Lower lobe of right lung (tissue), 2 donors: ENCODE data around the gene MYO10. TPM values are rescaled to one million over a fixed set of nuclear protein-coding genes. Genes with fewer than 3 reads are reported as not detected.
"Not testable (repeated sequence)": the region's sequence is repeated elsewhere in the genome, so short reads cannot be mapped to it uniquely, and the experiment has no call there.

Experiments
- ATAC-seq, 2 donors: fragments of 200-7000 bp; cut with Tn5 transposase; one replicate each; pipeline ENCODE4 v1.9.1; 2020 to 2022; ENCODE audit warnings: mild to moderate bottlenecking in 2 of 2, moderate library complexity in 2 of 2
- DNase-seq: peaks from one replicate; pipeline ENCODE4 v3.0.0-alpha.2; 2020
- H3K27ac ChIP-seq: fragments of 200-600 bp; one replicate; pipeline ENCODE4 v1.8.0; 2022
- H3K27me3 ChIP-seq: fragments of 200-600 bp; one replicate; pipeline ENCODE4 v1.8.0; 2022; ENCODE audit warnings: low read depth
- H3K36me3 ChIP-seq: fragments of 200-600 bp; one replicate; pipeline ENCODE4 v1.8.0; 2022; ENCODE audit warnings: mild to moderate bottlenecking
- H3K4me1 ChIP-seq: fragments of 200-600 bp; one replicate; pipeline ENCODE4 v1.8.0; 2022
- H3K4me3 ChIP-seq: fragments of 200-600 bp; one replicate; pipeline ENCODE4 v1.8.0; 2022; ENCODE audit warnings: mild to moderate bottlenecking
- H3K9me3 ChIP-seq: fragments of 200-600 bp; one replicate; pipeline ENCODE4 v1.8.0; 2022
- CTCF ChIP-seq: fragments of 200-600 bp; IDR thresholded peaks from one replicate; pipeline ENCODE4 v1.8.0; 2022; ENCODE audit warnings: antibody characterized with exemption, mild to moderate bottlenecking
- intact Hi-C: fragments of 100-400 bp; cut with DNase I; formaldehyde crosslinking; loops from one replicate; pipeline ENCODE4 v1.11.0; 2022
- total RNA-seq: library from RNA; stranded (reverse); fragmentation: NEBNext Ultra II Directional; extraction: Animal tissue kit (Norgen Biotek cat#: 25700); gene quantifications from one replicate; pipeline ENCODE4 v1.2.1, GENCODE V29; 2021
- donor health status: DM: no; HTN: yes; CAD: no; lungs with severe emphysema.

The MYO10 gene
- total RNA-seq, 1 donor from 2014 or later: 51.5 TPM

- Histone ChIP-seq H3K27me3 (no peaks in the 10 kb centered on the region), H3K4me1 (no peaks in the 10 kb centered on the region), H3K4me3 (no peak overlapping the region), H3K36me3 (peaks cover 62% of the 10 kb centered on the region), H3K27ac (no peak overlapping the region), H3K9me3 (no peaks in the 10 kb centered on the region)
- ATAC-seq: no peak
- intact Hi-C loops: no loop called here
- DNase-seq: no peak
- TF ChIP-seq CTCF: no peak
Observed at GRCh38 chr5:16768184-16768583, 167.9 kb downstream of the MYO10 start.

- no peak overlapping the region for H3K4me3 ChIP-seq
- peaks cover 3% of the 10 kb centered on the region for H3K4me1 ChIP-seq
- H3K27ac ChIP-seq: no peak overlapping the region
- DNase-seq (no peak), ATAC-seq (no peak)
- peaks cover 93% of the 10 kb centered on the region for H3K36me3 ChIP-seq
- intact Hi-C loops: no loop called here
- H3K9me3 ChIP-seq: no peaks in the 10 kb centered on the region
- H3K27me3 ChIP-seq: no peaks in the 10 kb centered on the region
- no peak for TF ChIP-seq CTCF
Observed at GRCh38 chr5:16763211-16763610, 172.9 kb downstream of the MYO10 start.

DNA sequence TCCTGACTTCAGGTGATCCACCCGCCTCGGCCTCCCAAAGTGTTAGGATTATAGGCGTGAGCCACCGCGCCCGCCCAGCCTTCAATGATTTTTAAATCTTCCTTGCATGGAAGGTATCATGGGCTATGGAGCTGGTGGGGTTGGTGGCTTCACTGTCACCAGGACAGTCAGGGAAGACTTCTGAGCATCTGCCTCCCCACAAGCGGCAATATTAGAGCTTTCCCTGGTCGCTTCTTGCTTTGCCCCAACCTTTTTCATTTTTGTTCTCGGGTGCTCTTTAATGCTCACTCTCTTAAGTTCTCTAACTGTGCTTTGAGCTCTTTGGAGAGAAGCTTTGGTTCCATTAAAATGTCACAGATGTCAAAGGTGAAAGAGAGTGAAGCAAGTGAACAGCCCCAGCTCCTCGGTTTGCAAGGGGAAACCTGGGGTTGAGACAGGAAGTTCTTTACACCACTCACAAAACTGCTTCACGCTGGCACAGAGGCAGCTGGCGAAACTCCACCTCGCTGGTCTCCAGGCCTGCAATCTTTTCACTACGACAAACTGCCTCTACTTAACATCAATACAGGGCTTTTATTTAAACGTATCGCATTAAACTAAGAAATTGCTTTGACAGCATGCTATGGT is 176.8 kb downstream of the MYO10 start:
- ATAC-seq (peak in 1 of 2 donors; percentile 68), DNase-seq (no peak)
- Histone ChIP-seq H3K36me3 (peaks cover 94% of the 10 kb centered on the region), H3K27ac (no peak overlapping the region), H3K4me3 (no peak overlapping the region), H3K4me1 (peaks cover 3% of the 10 kb centered on the region), H3K27me3 (no peaks in the 10 kb centered on the region), H3K9me3 (no peaks in the 10 kb centered on the region)
- intact Hi-C loops: no loop called here
- no peak for TF ChIP-seq CTCF

GRCh38 chr5:16757989-16758501 is 178.0 kb downstream of the MYO10 start:
- ATAC-seq (no peak), DNase-seq (no peak)
- H3K36me3 ChIP-seq: peaks cover 91% of the 10 kb centered on the region
- no peak overlapping the region for H3K4me3 ChIP-seq
- peaks cover 3% of the 10 kb centered on the region for H3K4me1 ChIP-seq
- no peak overlapping the region for H3K27ac ChIP-seq
- H3K9me3 ChIP-seq: no peaks in the 10 kb centered on the region
- H3K27me3 ChIP-seq: no peaks in the 10 kb centered on the region
- no peak for TF ChIP-seq CTCF
- intact Hi-C loops: no loop called here

- intact Hi-C loops, ATAC-seq, H3K4me3 ChIP-seq, H3K4me1 ChIP-seq, DNase-seq, H3K27me3 ChIP-seq, H3K27ac ChIP-seq, H3K9me3 ChIP-seq: not testable (repeated sequence)
- peaks cover 88% of the 10 kb centered on the region for H3K36me3 ChIP-seq
Observed at GRCh38 chr5:16757577-16757976, 178.5 kb downstream of the MYO10 start.

DNA sequence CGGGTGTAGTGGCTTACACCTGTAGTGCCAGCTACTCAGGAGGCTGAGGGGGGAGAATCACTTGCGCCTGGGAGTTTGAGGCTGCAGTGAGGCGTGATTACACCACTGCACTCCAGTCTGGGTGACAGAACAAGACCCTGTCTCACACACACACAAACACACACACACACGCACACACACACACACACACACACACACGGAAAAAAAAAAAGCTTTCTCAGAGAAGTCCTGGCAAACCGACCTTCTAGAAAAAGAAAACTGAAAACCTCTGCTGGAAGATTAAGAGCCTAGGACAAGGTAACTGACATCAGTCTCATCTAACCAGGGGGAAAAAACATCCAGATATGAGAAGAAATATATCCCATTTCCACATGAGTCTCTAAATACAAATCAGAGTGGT is 178.9 kb downstream of the MYO10 start:
- Histone ChIP-seq H3K27ac (no peak overlapping the region), H3K4me3 (no peak overlapping the region), H3K9me3 (no peaks in the 10 kb centered on the region), H3K4me1 (peaks cover 3% of the 10 kb centered on the region), H3K27me3 (no peaks in the 10 kb centered on the region), H3K36me3 (peaks cover 84% of the 10 kb centered on the region)
- DNase-seq (no peak), ATAC-seq (no peak)
- intact Hi-C loops: no loop called here
- TF ChIP-seq CTCF: no peak
